Adrenal gland (tissue), 12 donors: Measurements from ENCODE around the gene SEMA5A. TPM values are rescaled to one million over a fixed set of nuclear protein-coding genes. Genes with fewer than 3 reads are reported as not detected.

Experiments
- DNase-seq, 7 donors: peaks; one replicate each; pipeline ENCODE4 v3.0.0-alpha.2; 2019 to 2020
- H3K27ac ChIP-seq, 5 donors: fragments of 200-600 bp; sonication (generic) in 4 of 5; 1 replicate in 3 of 5; 2 replicates in 2 of 5; pipeline versions ENCODE4 v1.5.1 to v1.8.0; 2016 to 2020; ENCODE audit warnings: mild to moderate bottlenecking in 1 of 5
- H3K27me3 ChIP-seq: fragments of 200-600 bp; 2 replicates; pipeline ENCODE4 v1.8.0; 2021
- H3K36me3 ChIP-seq, 2 donors: fragments of 200-600 bp; replicated peaks in 1 of 2; 1 replicate in 1 of 2; 2 replicates in 1 of 2; pipeline versions ENCODE4 v1.5.1 to v1.8.0; 2018 to 2022
- H3K4me1 ChIP-seq, 2 donors: fragments of 200-600 bp; replicated peaks in 1 of 2; 1 replicate in 1 of 2; 2 replicates in 1 of 2; pipeline versions ENCODE4 v1.5.1 to v1.8.0; 2018 to 2021
- H3K4me3 ChIP-seq, 4 donors: fragments of 200-600 bp; sonication (generic) in 3 of 4; one replicate each; pipeline ENCODE4 v1.5.1; 2016 to 2018
- H3K9me3 ChIP-seq, 3 donors: fragments of 200-600 bp; sonication (generic) in 1 of 3; replicated peaks in 1 of 3; 1 replicate in 2 of 3; 2 replicates in 1 of 3; pipeline versions ENCODE4 v1.5.1 to v1.8.0; 2016 to 2021
- CTCF ChIP-seq, 6 experiments: fragments of 450-650 bp in 4 of 6; fragments of 200-600 bp in 2 of 6; sonication (generic) in 1 of 6; IDR thresholded peaks; 1 replicate in 5 of 6; 2 replicates in 1 of 6; pipeline versions ENCODE4 v1.5.1 to v1.8.0; 2016 to 2021; ENCODE audit warnings: antibody characterized with exemption in 6 of 6, mild to moderate bottlenecking in 2 of 6, moderate library complexity in 1 of 6
- POLR2A ChIP-seq, 2 donors: fragments of 450-650 bp; IDR thresholded peaks; one replicate each; pipeline ENCODE4 v1.6.1; 2017; ENCODE audit warnings: antibody characterized with exemption in 2 of 2, mild to moderate bottlenecking in 2 of 2, moderate library complexity in 1 of 2
- WGBS, 4 donors: extraction: QIAGEN DNeasy Blood & Tissue Kit in 2 of 4; methylation state at CpG; one replicate each; pipeline versions ENCODE4 v1.1.5 to v1.1.7; 2013 to 2017; 5-methylcytosine and 5-hydroxymethylcytosine counted together
- intact Hi-C, 2 donors: fragments of 100-400 bp; cut with DNase I; formaldehyde crosslinking; loops; one replicate each; pipeline versions ENCODE4 v1.14.1 to v1.15.0; 2022 to 2023
- polyA plus RNA-seq, 3 donors: library from polyadenylated mRNA; stranded (reverse); fragments of 200-250 nt in 2 of 3; fragments of 350-450 nt in 1 of 3; fragmentation: Illumina TruSeq in 1 of 3; extraction: RNeasy Lipid Tissue Mini Kit (QIAGEN cat#74804) in 1 of 3; gene quantifications; one replicate each; pipeline ENCODE4 v1.2.3, GENCODE V29; 2013 to 2014
- total RNA-seq, 9 donors: library from RNA; depleted of rRNA in 4 of 9; stranded (reverse); fragments of >200 nt in 4 of 9; fragments of 120-200 nt in 1 of 9; fragmentation: NEBNext Ultra II Directional in 1 of 9; extraction: Animal tissue kit (Norgen Biotek cat#: 25700) in 1 of 9; gene quantifications; one replicate each; pipeline versions ENCODE4 v1.1.0 to v1.2.4, GENCODE V29; 2013 to 2023
- donor health status: healthy with polysubstance abuse.
- donor health status: Bipolar disorder and iron deficiency.
- donor health status: DM: yes; HTN: yes; CAD: no.
- donor health status: DM: no; HTN: no; CAD: no.
- donor health status: DM: no; HTN: no; CAD: no.
- donor health status: DM: yes; HTN: yes; CAD: no.

The SEMA5A gene
- total and polyA plus RNA-seq, 12 donors = 0.40 to 6.0 (median 2.6) TPM

DNA sequence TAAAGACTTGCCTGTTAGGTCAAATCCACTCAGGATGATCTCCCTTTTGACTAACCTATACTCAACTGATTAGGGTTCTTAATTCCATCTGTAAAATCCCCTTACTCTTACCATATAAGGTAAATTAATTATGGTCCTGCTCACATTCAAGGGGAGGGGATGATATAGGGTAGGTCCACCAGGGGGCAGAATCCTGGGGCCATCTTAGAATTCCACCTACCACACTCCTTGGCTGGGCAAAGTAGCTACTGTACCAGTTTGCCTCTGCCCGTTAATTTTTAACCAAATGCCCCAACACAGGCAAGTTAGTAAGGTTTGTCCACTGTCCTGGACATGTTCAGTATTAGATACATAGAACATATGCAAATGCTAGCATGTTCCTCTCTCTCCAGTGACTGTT, 262.4 kb downstream of the SEMA5A start:
- H3K36me3 ChIP-seq = no peaks in the 10 kb centered on the region
- no peak for DNase-seq
- H3K4me1 ChIP-seq = no peaks in the 10 kb centered on the region
- no peaks in the 10 kb centered on the region for H3K27me3 ChIP-seq
- no peak overlapping the region for H3K27ac ChIP-seq
- no peaks in the 10 kb centered on the region for H3K9me3 ChIP-seq
- no peak overlapping the region for H3K4me3 ChIP-seq
- WGBS, 4 donors = 80 to 100% (median 95%) methylated on average over 1 of the region's 1 CpG
- TF ChIP-seq POLR2A (IDR thresholded peaks at IDR 0.05) = no peak
- TF ChIP-seq CTCF (IDR thresholded peaks at IDR 0.05) = no peak
- intact Hi-C loops = no loop called here

DNA sequence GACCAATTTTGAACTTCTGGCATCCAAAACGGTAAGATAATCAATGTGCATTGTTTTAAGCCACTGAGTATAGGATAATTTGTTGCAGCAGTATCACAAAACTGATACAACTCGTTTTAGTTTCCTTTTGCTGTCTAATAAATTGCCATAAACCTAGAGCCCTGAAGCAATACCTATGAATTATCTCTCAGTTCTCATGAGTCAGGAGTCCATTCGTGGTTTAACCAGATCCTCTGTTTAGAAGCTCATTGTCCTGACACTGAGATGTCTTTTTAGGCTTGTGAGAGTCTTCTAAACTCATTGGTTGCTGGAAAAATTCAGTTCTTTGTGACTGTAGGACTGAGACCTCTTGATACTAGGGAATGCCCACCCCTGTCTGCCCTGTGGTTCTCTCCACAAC, 262.9 kb downstream of the SEMA5A start:
- no peaks in the 10 kb centered on the region for H3K27me3 ChIP-seq
- no peak for TF ChIP-seq POLR2A (IDR thresholded peaks at IDR 0.05)
- no peak for TF ChIP-seq CTCF (IDR thresholded peaks at IDR 0.05)
- no peaks in the 10 kb centered on the region for H3K4me1 ChIP-seq
- H3K36me3 ChIP-seq = no peaks in the 10 kb centered on the region
- WGBS, 4 donors = 55 to 66% (median 60%) methylated on average over 3 of the region's 3 CpGs
- DNase-seq = no peak
- no peak overlapping the region for H3K27ac ChIP-seq
- H3K4me3 ChIP-seq = no peak overlapping the region
- H3K9me3 ChIP-seq = no peaks in the 10 kb centered on the region
- intact Hi-C loops = no loop called here

DNA sequence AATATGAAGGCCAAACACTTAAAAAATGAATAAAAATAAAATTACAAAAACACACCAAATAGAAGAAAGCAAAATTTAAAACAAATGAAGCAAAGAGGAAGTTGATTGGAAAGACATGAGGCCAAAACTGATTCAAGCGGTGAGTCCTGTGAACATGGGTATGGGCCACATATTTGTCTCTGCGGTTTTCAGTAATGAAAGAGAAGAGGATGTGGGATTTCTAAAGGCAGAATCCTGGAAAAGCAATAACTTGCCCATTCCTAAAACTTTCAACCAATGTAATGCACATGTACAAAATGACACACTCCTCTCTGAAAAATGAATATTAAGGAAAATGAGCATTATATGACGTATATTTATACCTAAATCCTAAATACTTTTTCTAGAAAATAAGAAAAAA, 263.7 kb downstream of the SEMA5A start:
- DNase-seq = no peak
- Histone ChIP-seq H3K36me3 (no peaks in the 10 kb centered on the region), H3K4me1 (no peaks in the 10 kb centered on the region), H3K9me3 (no peaks in the 10 kb centered on the region), H3K4me3 (no peak overlapping the region), H3K27me3 (no peaks in the 10 kb centered on the region), H3K27ac (no peak overlapping the region)
- 85 to 96% (median 91%) methylated on average over 3 of the region's 3 CpGs for WGBS, 4 donors
- intact Hi-C loops = no loop called here
- TF ChIP-seq CTCF (IDR thresholded peaks at IDR 0.05) (no peak), POLR2A (IDR thresholded peaks at IDR 0.05) (no peak)

- H3K4me3 ChIP-seq = no peak overlapping the region
- no peaks in the 10 kb centered on the region for H3K27me3 ChIP-seq
- no peak overlapping the region for H3K27ac ChIP-seq
- DNase-seq = no peak
- no peak for TF ChIP-seq CTCF (IDR thresholded peaks at IDR 0.05)
- TF ChIP-seq POLR2A (IDR thresholded peaks at IDR 0.05) = no peak
- H3K9me3 ChIP-seq = no peaks in the 10 kb centered on the region
- no peaks in the 10 kb centered on the region for H3K36me3 ChIP-seq
- intact Hi-C loops = no loop called here
- whole genome bisulfite sequencing, 4 donors = 0 to 92% (median 40%) methylated on average over 1 of the region's 1 CpG
- no peaks in the 10 kb centered on the region for H3K4me1 ChIP-seq
These were observed 266.1 kb downstream of the SEMA5A start for GRCh38 chr5:9279774-9280173.
